ENCODE data around the gene S1PR4. TPM values are rescaled to one million over a fixed set of nuclear protein-coding genes. Genes with fewer than 3 reads are reported as not detected.

S1PR4 gene
- total and polyA plus RNA-seq, 2 experiments from 2014 or later = 0.24 TPM; not detected in 1

- TF ChIP-seq CTCF (conservative IDR thresholded peaks at IDR 0.05; ENCODE audit: low read depth in 2 of 2) = no peak
- TF ChIP-seq JUNB (IDR thresholded peaks at IDR 0.05; ENCODE audit: unreplicated experiment) = no peak
- TF ChIP-seq EZH2 (IDR thresholded peaks at IDR 0.05; ENCODE audit: low read depth, unreplicated experiment) = no peak
These were observed 34.6 kb downstream of the S1PR4 start (continued) for GRCh38 chr19:3213159-3213558.

- Mint-ChIP-seq H3K4me1 (no peaks in the 10 kb centered on the region), H3K36me3 (ENCODE audit: low read depth) (peaks cover 5% of the 10 kb centered on the region; the same call in 1 of the 3 replicates), H3K27me3 (ENCODE audit: insufficient read depth, low read depth, poor library complexity) (peaks cover 3% of the 10 kb centered on the region)
These were observed 38.3 kb downstream of the S1PR4 start for GRCh38 chr19:3216874-3217273.

More at GRCh38 chr19:3216874-3217273, 38.3 kb downstream of the S1PR4 start:
- ATAC-seq = no peak
- Histone ChIP-seq H3K79me2 (replicated peaks; ENCODE audit: insufficient read depth) (no peaks in the 10 kb centered on the region), H3K27ac (ENCODE audit: low read depth) (no peak overlapping the region), H2AFZ (no peak overlapping the region), H3K4me3 (no peak overlapping the region), H3F3A (replicated peaks; ENCODE audit: low read depth) (no peaks in the 10 kb centered on the region), H3K4me2 (no peak overlapping the region), H3K9me2 (ENCODE audit: insufficient read depth) (no peaks in the 10 kb centered on the region), H3K36me3 (ENCODE audit: insufficient read depth) (no peaks in the 10 kb centered on the region), H3K4me1 (ENCODE audit: insufficient read depth) (no peaks in the 10 kb centered on the region), H4K20me1 (replicated peaks; ENCODE audit: insufficient read depth) (no peaks in the 10 kb centered on the region; the same call in 1 of the 2 replicates), H3K27me3 (ENCODE audit: insufficient read depth) (no peaks in the 10 kb centered on the region)
- no peak overlapping the region for H3K27ac Mint-ChIP-seq
- TF ChIP-seq POLR2AphosphoS5 (IDR thresholded peaks at IDR 0.05; ENCODE audit: low read depth) (no peak), ZNF331 (CRISPR knock-in tag; IDR thresholded peaks at IDR 0.05; ENCODE audit: low read depth) (no peak), JUNB (IDR thresholded peaks at IDR 0.05; ENCODE audit: unreplicated experiment) (no peak), REST (IDR thresholded peaks at IDR 0.05; ENCODE audit: unreplicated experiment) (no peak), CTCF (conservative IDR thresholded peaks at IDR 0.05; ENCODE audit: low read depth in 2 of 2) (no peak), EZH2phosphoT487 (IDR thresholded peaks at IDR 0.05; ENCODE audit: unreplicated experiment) (no peak), ZNF114 (CRISPR knock-in tag; IDR thresholded peaks at IDR 0.05) (no peak), NANOG (IDR thresholded peaks at IDR 0.05; ENCODE audit: borderline replicate concordance) (no peak), EZH2 (IDR thresholded peaks at IDR 0.05; ENCODE audit: low read depth, unreplicated experiment) (no peak)
- TF ChIP-seq, protein P1, sequence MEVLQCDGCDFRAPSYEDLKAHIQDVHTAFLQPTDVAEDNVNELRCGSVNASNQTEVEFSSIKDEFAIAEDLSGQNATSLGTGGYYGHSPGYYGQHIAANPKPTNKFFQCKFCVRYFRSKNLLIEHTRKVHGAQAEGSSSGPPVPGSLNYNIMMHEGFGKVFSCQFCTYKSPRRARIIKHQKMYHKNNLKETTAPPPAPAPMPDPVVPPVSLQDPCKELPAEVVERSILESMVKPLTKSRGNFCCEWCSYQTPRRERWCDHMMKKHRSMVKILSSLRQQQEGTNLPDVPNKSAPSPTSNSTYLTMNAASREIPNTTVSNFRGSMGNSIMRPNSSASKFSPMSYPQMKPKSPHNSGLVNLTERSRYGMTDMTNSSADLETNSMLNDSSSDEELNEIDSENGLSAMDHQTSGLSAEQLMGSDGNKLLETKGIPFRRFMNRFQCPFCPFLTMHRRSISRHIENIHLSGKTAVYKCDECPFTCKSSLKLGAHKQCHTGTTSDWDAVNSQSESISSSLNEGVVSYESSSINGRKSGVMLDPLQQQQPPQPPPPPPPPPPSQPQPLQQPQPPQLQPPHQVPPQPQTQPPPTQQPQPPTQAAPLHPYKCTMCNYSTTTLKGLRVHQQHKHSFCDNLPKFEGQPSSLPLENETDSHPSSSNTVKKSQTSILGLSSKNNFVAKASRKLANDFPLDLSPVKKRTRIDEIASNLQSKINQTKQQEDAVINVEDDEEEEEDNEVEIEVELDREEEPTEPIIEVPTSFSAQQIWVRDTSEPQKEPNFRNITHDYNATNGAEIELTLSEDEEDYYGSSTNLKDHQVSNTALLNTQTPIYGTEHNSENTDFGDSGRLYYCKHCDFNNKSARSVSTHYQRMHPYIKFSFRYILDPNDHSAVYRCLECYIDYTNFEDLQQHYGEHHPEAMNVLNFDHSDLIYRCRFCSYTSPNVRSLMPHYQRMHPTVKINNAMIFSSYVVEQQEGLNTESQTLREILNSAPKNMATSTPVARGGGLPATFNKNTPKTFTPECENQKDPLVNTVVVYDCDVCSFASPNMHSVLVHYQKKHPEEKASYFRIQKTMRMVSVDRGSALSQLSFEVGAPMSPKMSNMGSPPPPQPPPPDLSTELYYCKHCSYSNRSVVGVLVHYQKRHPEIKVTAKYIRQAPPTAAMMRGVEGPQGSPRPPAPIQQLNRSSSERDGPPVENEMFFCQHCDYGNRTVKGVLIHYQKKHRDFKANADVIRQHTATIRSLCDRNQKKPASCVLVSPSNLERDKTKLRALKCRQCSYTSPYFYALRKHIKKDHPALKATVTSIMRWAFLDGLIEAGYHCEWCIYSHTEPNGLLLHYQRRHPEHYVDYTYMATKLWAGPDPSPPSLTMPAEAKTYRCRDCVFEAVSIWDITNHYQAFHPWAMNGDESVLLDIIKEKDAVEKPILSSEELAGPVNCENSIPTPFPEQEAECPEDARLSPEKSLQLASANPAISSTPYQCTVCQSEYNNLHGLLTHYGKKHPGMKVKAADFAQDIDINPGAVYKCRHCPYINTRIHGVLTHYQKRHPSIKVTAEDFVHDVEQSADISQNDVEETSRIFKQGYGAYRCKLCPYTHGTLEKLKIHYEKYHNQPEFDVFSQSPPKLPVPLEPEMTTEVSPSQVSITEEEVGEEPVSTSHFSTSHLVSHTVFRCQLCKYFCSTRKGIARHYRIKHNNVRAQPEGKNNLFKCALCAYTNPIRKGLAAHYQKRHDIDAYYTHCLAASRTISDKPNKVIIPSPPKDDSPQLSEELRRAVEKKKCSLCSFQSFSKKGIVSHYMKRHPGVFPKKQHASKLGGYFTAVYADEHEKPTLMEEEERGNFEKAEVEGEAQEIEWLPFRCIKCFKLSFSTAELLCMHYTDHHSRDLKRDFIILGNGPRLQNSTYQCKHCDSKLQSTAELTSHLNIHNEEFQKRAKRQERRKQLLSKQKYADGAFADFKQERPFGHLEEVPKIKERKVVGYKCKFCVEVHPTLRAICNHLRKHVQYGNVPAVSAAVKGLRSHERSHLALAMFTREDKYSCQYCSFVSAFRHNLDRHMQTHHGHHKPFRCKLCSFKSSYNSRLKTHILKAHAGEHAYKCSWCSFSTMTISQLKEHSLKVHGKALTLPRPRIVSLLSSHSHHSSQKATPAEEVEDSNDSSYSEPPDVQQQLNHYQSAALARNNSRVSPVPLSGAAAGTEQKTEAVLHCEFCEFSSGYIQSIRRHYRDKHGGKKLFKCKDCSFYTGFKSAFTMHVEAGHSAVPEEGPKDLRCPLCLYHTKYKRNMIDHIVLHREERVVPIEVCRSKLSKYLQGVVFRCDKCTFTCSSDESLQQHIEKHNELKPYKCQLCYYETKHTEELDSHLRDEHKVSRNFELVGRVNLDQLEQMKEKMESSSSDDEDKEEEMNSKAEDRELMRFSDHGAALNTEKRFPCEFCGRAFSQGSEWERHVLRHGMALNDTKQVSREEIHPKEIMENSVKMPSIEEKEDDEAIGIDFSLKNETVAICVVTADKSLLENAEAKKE (CRISPR knock-in tag; IDR thresholded peaks at IDR 0.05) = no peak
- no peak for DNase-seq (ENCODE audit: low spot score)
- H3K9me3 Mint-ChIP-seq = no peaks in the 10 kb centered on the region
- H3K4me3 Mint-ChIP-seq = no peak overlapping the region

All from GM23338 (cell line).